ENCODE measurements around the gene MIGA2.

The MIGA2 gene

DNA sequence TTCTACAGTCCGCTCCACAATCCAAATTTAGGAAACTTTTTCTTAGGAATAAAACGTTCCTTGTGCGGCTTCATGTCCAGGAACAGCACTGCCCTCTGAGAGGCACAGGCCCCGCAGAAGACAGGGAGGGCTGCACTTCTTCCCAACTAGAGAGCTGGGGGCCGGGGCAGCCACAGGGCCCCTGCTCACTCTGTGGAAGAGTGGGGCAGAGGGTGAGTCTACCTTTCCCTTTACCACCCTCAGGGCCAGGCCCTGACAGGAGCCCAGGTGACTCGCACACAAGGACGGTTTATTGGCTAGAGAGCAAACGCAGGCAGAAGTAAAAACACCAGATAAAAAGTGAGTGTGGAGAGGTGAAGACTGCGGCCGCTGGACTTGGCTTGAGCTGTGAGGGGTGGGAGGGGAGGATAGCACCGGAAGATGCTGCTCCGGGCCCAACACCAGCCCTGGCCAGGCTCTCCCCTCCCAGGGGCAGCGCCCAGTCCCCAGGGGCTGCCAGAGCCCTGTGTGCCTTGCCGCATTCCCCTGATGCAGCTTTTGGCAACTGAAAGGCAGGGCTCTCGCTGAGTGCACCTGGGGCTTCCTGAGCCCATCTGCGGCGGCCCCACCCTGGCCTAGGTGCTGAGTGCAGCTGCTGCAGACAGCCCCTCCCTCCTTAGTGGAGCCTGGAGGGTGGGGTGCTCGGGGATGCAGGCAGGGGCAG lies 28.5 kb upstream of the MIGA2 start:
- POLR2A ChIA-PET = no interaction called here
- peaks cover 3 to 83% of the 10 kb centered on the region in 2 experiments; a peak in 2 of 3 replicates for H3K36me3 ChIP-seq (ENCODE audit: control insufficient read depth in 2 of 2, insufficient read depth in 1 of 2, low read length in 2 of 2)

DNA sequence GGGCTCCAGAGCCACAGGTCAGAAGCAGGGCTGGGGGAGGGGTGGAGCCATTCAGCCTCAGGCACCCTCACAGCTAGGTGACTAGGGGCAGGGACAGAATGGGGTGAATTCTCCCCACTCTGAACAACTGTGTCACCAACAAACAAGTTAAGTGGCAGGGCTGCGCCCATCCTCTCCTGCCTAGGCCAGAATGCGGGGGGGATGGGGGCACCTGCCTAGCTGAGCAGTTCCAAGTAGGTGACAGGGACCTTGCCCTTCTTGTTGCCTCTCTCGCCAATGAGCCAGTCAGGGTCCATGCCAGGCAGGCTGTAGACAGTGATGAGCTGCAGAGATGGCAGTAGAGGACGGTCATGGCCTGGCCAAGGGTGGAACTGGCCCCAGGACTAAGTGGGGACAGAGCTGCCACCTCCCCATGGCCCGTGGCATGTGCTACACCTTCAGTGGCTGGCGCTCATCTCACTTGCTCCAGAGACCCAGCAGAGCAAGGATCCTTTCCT lies 27.9 kb upstream of the MIGA2 start:
- Histone ChIP-seq H3K27ac (ENCODE audit: extremely low read depth, low read depth, low read length) (no peak overlapping the region), H3K4me3 (ENCODE audit: low read depth, low read length) (no peak overlapping the region), H3K4me1 (ENCODE audit: control insufficient read depth, insufficient read depth, low read length) (no peaks in the 10 kb centered on the region), H3K9me3 (ENCODE audit: control insufficient read depth, insufficient read depth, low read depth, low read length) (no peaks in the 10 kb centered on the region), H3K36me3 (ENCODE audit: control insufficient read depth in 2 of 2, insufficient read depth in 1 of 2, low read length in 2 of 2) (peaks cover 3 to 83% of the 10 kb centered on the region in 2 experiments; a peak in 2 of 3 replicates)
- ChIA-PET POLR2A (interaction anchor here (1.5 kb wide), 1 partner anchor 15 kb away, joined by 3 read pairs; no protein-coding TSS in a partner anchor), CTCF (interaction anchor here (0.6 to 3.3 kb wide), 7 partner anchors 12 to 589 kb away, joined by 3 to 20 read pairs (median 9); partner anchors contain the start of genes MIGA2 and SH3GLB2)
- TF ChIP-seq OSR2 (tag by site-specific recombination; IDR thresholded peaks at IDR 0.05) (no peak), SP2 (tag by site-specific recombination; IDR thresholded peaks at IDR 0.05) (no peak), ZNF654 (tag by site-specific recombination; IDR thresholded peaks at IDR 0.05; ENCODE audit: low read depth) (no peak), ZNF660 (tag by site-specific recombination; IDR thresholded peaks at IDR 0.05) (no peak), SCRT2 (tag by site-specific recombination; IDR thresholded peaks at IDR 0.05) (peak; percentile 36; the same call in 1 of the 2 replicates), ZNF19 (tag by site-specific recombination; IDR thresholded peaks at IDR 0.05; ENCODE audit: low read depth) (no peak), KLF16 (tag by site-specific recombination; IDR thresholded peaks at IDR 0.05) (no peak), ZNF211 (tag by site-specific recombination; IDR thresholded peaks at IDR 0.05; ENCODE audit: low read depth) (no peak), ZNF16 (tag by site-specific recombination; IDR thresholded peaks at IDR 0.05; ENCODE audit: low read depth) (no peak)
- TF ChIP-seq, protein P1, sequence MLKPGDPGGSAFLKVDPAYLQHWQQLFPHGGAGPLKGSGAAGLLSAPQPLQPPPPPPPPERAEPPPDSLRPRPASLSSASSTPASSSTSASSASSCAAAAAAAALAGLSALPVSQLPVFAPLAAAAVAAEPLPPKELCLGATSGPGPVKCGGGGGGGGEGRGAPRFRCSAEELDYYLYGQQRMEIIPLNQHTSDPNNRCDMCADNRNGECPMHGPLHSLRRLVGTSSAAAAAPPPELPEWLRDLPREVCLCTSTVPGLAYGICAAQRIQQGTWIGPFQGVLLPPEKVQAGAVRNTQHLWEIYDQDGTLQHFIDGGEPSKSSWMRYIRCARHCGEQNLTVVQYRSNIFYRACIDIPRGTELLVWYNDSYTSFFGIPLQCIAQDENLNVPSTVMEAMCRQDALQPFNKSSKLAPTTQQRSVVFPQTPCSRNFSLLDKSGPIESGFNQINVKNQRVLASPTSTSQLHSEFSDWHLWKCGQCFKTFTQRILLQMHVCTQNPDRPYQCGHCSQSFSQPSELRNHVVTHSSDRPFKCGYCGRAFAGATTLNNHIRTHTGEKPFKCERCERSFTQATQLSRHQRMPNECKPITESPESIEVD (tag by site-specific recombination; IDR thresholded peaks at IDR 0.05) = no peak
- TF ChIP-seq, protein P2, sequence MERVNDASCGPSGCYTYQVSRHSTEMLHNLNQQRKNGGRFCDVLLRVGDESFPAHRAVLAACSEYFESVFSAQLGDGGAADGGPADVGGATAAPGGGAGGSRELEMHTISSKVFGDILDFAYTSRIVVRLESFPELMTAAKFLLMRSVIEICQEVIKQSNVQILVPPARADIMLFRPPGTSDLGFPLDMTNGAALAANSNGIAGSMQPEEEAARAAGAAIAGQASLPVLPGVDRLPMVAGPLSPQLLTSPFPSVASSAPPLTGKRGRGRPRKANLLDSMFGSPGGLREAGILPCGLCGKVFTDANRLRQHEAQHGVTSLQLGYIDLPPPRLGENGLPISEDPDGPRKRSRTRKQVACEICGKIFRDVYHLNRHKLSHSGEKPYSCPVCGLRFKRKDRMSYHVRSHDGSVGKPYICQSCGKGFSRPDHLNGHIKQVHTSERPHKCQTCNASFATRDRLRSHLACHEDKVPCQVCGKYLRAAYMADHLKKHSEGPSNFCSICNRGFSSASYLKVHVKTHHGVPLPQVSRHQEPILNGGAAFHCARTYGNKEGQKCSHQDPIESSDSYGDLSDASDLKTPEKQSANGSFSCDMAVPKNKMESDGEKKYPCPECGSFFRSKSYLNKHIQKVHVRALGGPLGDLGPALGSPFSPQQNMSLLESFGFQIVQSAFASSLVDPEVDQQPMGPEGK (tag by site-specific recombination; IDR thresholded peaks at IDR 0.05) = 0 out of 2 replicates have a peak, but pooled peaks have one; percentile 12
- TF ChIP-seq, protein P3, sequence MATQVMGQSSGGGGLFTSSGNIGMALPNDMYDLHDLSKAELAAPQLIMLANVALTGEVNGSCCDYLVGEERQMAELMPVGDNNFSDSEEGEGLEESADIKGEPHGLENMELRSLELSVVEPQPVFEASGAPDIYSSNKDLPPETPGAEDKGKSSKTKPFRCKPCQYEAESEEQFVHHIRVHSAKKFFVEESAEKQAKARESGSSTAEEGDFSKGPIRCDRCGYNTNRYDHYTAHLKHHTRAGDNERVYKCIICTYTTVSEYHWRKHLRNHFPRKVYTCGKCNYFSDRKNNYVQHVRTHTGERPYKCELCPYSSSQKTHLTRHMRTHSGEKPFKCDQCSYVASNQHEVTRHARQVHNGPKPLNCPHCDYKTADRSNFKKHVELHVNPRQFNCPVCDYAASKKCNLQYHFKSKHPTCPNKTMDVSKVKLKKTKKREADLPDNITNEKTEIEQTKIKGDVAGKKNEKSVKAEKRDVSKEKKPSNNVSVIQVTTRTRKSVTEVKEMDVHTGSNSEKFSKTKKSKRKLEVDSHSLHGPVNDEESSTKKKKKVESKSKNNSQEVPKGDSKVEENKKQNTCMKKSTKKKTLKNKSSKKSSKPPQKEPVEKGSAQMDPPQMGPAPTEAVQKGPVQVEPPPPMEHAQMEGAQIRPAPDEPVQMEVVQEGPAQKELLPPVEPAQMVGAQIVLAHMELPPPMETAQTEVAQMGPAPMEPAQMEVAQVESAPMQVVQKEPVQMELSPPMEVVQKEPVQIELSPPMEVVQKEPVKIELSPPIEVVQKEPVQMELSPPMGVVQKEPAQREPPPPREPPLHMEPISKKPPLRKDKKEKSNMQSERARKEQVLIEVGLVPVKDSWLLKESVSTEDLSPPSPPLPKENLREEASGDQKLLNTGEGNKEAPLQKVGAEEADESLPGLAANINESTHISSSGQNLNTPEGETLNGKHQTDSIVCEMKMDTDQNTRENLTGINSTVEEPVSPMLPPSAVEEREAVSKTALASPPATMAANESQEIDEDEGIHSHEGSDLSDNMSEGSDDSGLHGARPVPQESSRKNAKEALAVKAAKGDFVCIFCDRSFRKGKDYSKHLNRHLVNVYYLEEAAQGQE (tag by site-specific recombination; IDR thresholded peaks at IDR 0.05) = no peak

More for the DNA sequence above, 28.5 kb upstream of the MIGA2 start:
- Histone ChIP-seq H3K27ac (ENCODE audit: extremely low read depth, low read depth, low read length) (no peak overlapping the region), H3K4me1 (ENCODE audit: control insufficient read depth, insufficient read depth, low read length) (no peaks in the 10 kb centered on the region), H3K9me3 (ENCODE audit: control insufficient read depth, insufficient read depth, low read depth, low read length) (no peaks in the 10 kb centered on the region), H3K4me3 (ENCODE audit: low read depth, low read length) (no peak overlapping the region)
- no peak for TF ChIP-seq ZNF350 (tag by site-specific recombination; IDR thresholded peaks at IDR 0.05)
- TF ChIP-seq KLF17 (tag by site-specific recombination; IDR thresholded peaks at IDR 0.05) = 0 out of 2 replicates have a peak, but pooled peaks have one; percentile 17
- TF ChIP-seq ZNF580 (tag by site-specific recombination; IDR thresholded peaks at IDR 0.05) = no peak
- TF ChIP-seq KLF1 (tag by site-specific recombination; IDR thresholded peaks at IDR 0.05) = peak; percentile 24; the same call in 1 of the 2 replicates
- TF ChIP-seq ZIC2 (tag by site-specific recombination; IDR thresholded peaks at IDR 0.05) = no peak
- TF ChIP-seq ZNF830 (tag by site-specific recombination; IDR thresholded peaks at IDR 0.05; ENCODE audit: low read depth) = no peak
- peak; percentile 86 for TF ChIP-seq PRDM1 (tag by site-specific recombination; IDR thresholded peaks at IDR 0.05)
- no peak for TF ChIP-seq ZNF610 (tag by site-specific recombination; IDR thresholded peaks at IDR 0.05; ENCODE audit: borderline replicate concordance)
- CTCF ChIA-PET = interaction anchor here (0.6 to 3.3 kb wide), 21 partner anchors 10 to 617 kb away, joined by 3 to 31 read pairs (median 4); partner anchors contain the start of genes MIGA2 and SH3GLB2
